HepG2 (cell line): Measurements from ENCODE around the gene UBL3. TPM values are rescaled to one million over a fixed set of nuclear protein-coding genes. Genes with fewer than 3 reads are reported as not detected.

Experiments used
- DMAP1 ChIP-seq: IDR thresholded peaks from 2 replicates; pipeline ENCODE4 v1.6.1; 2016
- GABPB1 ChIP-seq: IDR thresholded peaks from 2 replicates; pipeline ENCODE4 v1.6.1; 2016; ENCODE audit warnings: mild to moderate bottlenecking, missing genetic modification reagents, moderate library complexity, missing compliant biosample characterization
- HIVEP1 ChIP-seq: sonication (generic); formaldehyde crosslinking; IDR thresholded peaks from 2 replicates; pipeline ENCODE4 v1.4.0; 2020; ENCODE audit warnings: mild to moderate bottlenecking, missing genetic modification reagents
- IRF1 ChIP-seq: sonication (generic); formaldehyde crosslinking; IDR thresholded peaks from 2 replicates; pipeline ENCODE4 v1.4.0; 2020; ENCODE audit warnings: low read depth, mild to moderate bottlenecking, missing genetic modification reagents
- IRX3 ChIP-seq: sonication (generic); formaldehyde crosslinking; IDR thresholded peaks from 2 replicates; pipeline ENCODE4 v1.8.1; 2023; ENCODE audit warnings: mild to moderate bottlenecking, low read depth, missing genetic modification reagents, borderline replicate concordance
- KMT2A ChIP-seq: sonication (generic); formaldehyde crosslinking; IDR thresholded peaks from 2 replicates; pipeline ENCODE4 v1.4.0; 2020; ENCODE audit warnings: missing genetic modification reagents
- MYPOP ChIP-seq: sonication (generic); formaldehyde crosslinking; IDR thresholded peaks from 2 replicates; pipeline ENCODE4 v1.8.1; 2023; ENCODE audit warnings: mild to moderate bottlenecking, moderate library complexity, missing genetic modification reagents
- POLR2AphosphoS2 ChIP-seq: IDR thresholded peaks from 2 replicates; pipeline ENCODE4 v1.6.1; 2011; ENCODE audit warnings: low read depth, low read length, improper control_type of control experiment
- RAD21 ChIP-seq: fragments of 450-650 bp; formaldehyde crosslinking; IDR thresholded peaks from 2 replicates; pipeline ENCODE4 v1.5.0; 2020; ENCODE audit warnings: mild to moderate bottlenecking
- TMF1 ChIP-seq: sonication (generic); formaldehyde crosslinking; IDR thresholded peaks from 2 replicates; pipeline ENCODE4 v1.8.1; 2022; ENCODE audit warnings: low read depth, missing genetic modification reagents
- ZBTB3 ChIP-seq: sonication (generic); formaldehyde crosslinking; IDR thresholded peaks from 2 replicates; pipeline ENCODE4 v1.4.0; 2020; ENCODE audit warnings: low read depth, mild to moderate bottlenecking, moderate library complexity, missing genetic modification reagents, borderline replicate concordance
- ZBTB42 ChIP-seq: sonication (generic); formaldehyde crosslinking; IDR thresholded peaks from 2 replicates; pipeline ENCODE4 v1.5.0; 2020; ENCODE audit warnings: mild to moderate bottlenecking, missing genetic modification reagents
- ZFP41 ChIP-seq: sonication (generic); formaldehyde crosslinking; IDR thresholded peaks from 2 replicates; pipeline ENCODE4 v1.4.0; 2020; ENCODE audit warnings: mild to moderate bottlenecking, missing genetic modification reagents, borderline replicate concordance
- ZNF143 ChIP-seq: sonication (generic); formaldehyde crosslinking; IDR thresholded peaks from 2 replicates; pipeline ENCODE4 v1.4.0; 2020; ENCODE audit warnings: missing genetic modification reagents
- ZNF224 ChIP-seq: sonication (generic); formaldehyde crosslinking; IDR thresholded peaks from 2 replicates; pipeline ENCODE4 v1.5.0; 2020; ENCODE audit warnings: mild to moderate bottlenecking, missing genetic modification reagents
- ZNF235 ChIP-seq: sonication (generic); formaldehyde crosslinking; IDR thresholded peaks from 2 replicates; pipeline ENCODE4 v1.8.1; 2023; ENCODE audit warnings: mild to moderate bottlenecking, missing genetic modification reagents, borderline replicate concordance
- ZNF33B ChIP-seq: sonication (generic); formaldehyde crosslinking; IDR thresholded peaks from 2 replicates; pipeline ENCODE4 v1.5.1; 2020; ENCODE audit warnings: mild to moderate bottlenecking, missing genetic modification reagents
- ZNF549 ChIP-seq: sonication (generic); formaldehyde crosslinking; IDR thresholded peaks from 2 replicates; pipeline ENCODE4 v1.5.0; 2020; ENCODE audit warnings: missing genetic modification reagents
- polyA plus RNA-seq, 8 experiments: library from polyadenylated mRNA; depleted of rRNA in 3 of 8; stranded (reverse) in 7 of 8; unstranded in 1 of 8; fragments of >200 nt; fragmentation: Illumina TruSeq in 4 of 8; extraction: Trizol in 4 of 8; gene quantifications; 2 replicates each; pipeline versions ENCODE4 v1.2.1 to v1.2.3, GENCODE V29; 2011 to 2016; ENCODE audit warnings: low read depth in 4 of 8, missing spikeins in 1 of 8, mixed read lengths in 1 of 8; ENCODE audit not compliant: insufficient read depth in 1 of 8
- total RNA-seq, 5 experiments: library from RNA; depleted of rRNA; stranded (reverse); fragments of >200 nt; fragmentation: Illumina TruSeq; extraction: Trizol; gene quantifications; 2 replicates each; pipeline ENCODE4 v1.2.3, GENCODE V29; 2016; ENCODE audit warnings: low read depth in 1 of 5
- TF ChIP-seq, protein P1 (sequence below): sonication (generic); formaldehyde crosslinking; IDR thresholded peaks from 2 replicates; pipeline ENCODE4 v1.5.0; 2020; ENCODE audit warnings: mild to moderate bottlenecking, low read depth, missing genetic modification reagents, borderline replicate concordance
- TF ChIP-seq, protein P2 (sequence below): sonication (generic); formaldehyde crosslinking; conservative IDR thresholded peaks from 2 replicates; pipeline ENCODE4 v1.4.0; 2020; ENCODE audit warnings: missing genetic modification reagents
- TF ChIP-seq, protein P3 (sequence below): sonication (generic); formaldehyde crosslinking; IDR thresholded peaks from 2 replicates; pipeline ENCODE4 v1.9.0; 2021; ENCODE audit warnings: mild to moderate bottlenecking, missing genetic modification reagents

The UBL3 gene
- total and polyA plus RNA-seq, 2 of the 13 experiments (the other 11 are each of a cell fraction or from before 2014, with no cell fraction given), result 7.4 to 9.6 TPM

GRCh38 chr13:29849731-29850212 lies 645 bp downstream of the UBL3 start (continued):
- TF ChIP-seq POLR2AphosphoS2, result no peak
- TF ChIP-seq GABPB1, result no peak
- no peak for TF ChIP-seq ZNF143 (CRISPR knock-in tag)
- peak; percentile 1; the same call in 1 of the 2 replicates for TF ChIP-seq HIVEP1 (CRISPR knock-in tag)
- TF ChIP-seq IRX3 (CRISPR knock-in tag), result no peak
- no peak for TF ChIP-seq ZNF549 (CRISPR knock-in tag)
- no peak for TF ChIP-seq ZFP41
- TF ChIP-seq, protein P1, sequence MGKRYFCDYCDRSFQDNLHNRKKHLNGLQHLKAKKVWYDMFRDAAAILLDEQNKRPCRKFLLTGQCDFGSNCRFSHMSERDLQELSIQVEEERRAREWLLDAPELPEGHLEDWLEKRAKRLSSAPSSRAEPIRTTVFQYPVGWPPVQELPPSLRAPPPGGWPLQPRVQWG, result no peak
- peak; percentile 16; the same call in 1 of the 2 replicates for TF ChIP-seq KMT2A (CRISPR knock-in tag)
- TF ChIP-seq, protein P2, sequence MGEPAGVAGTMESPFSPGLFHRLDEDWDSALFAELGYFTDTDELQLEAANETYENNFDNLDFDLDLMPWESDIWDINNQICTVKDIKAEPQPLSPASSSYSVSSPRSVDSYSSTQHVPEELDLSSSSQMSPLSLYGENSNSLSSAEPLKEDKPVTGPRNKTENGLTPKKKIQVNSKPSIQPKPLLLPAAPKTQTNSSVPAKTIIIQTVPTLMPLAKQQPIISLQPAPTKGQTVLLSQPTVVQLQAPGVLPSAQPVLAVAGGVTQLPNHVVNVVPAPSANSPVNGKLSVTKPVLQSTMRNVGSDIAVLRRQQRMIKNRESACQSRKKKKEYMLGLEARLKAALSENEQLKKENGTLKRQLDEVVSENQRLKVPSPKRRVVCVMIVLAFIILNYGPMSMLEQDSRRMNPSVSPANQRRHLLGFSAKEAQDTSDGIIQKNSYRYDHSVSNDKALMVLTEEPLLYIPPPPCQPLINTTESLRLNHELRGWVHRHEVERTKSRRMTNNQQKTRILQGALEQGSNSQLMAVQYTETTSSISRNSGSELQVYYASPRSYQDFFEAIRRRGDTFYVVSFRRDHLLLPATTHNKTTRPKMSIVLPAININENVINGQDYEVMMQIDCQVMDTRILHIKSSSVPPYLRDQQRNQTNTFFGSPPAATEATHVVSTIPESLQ (CRISPR knock-in tag), result no peak
- TF ChIP-seq TMF1 (CRISPR knock-in tag), result no peak
- no peak for TF ChIP-seq ZNF235 (CRISPR knock-in tag)
- no peak for TF ChIP-seq ZNF224
- no peak for TF ChIP-seq ZBTB3 (CRISPR knock-in tag)
- no peak for TF ChIP-seq RAD21 (CRISPR knock-in tag)
- no peak for TF ChIP-seq IRF1 (CRISPR knock-in tag)
- no peak for TF ChIP-seq MYPOP (CRISPR knock-in tag)
- TF ChIP-seq ZNF33B (CRISPR knock-in tag), result no peak
- TF ChIP-seq DMAP1 (CRISPR knock-in tag), result peak; percentile 4; the same call in 1 of the 2 replicates
- TF ChIP-seq ZBTB42 (CRISPR knock-in tag), result no peak
- TF ChIP-seq, protein P3, sequence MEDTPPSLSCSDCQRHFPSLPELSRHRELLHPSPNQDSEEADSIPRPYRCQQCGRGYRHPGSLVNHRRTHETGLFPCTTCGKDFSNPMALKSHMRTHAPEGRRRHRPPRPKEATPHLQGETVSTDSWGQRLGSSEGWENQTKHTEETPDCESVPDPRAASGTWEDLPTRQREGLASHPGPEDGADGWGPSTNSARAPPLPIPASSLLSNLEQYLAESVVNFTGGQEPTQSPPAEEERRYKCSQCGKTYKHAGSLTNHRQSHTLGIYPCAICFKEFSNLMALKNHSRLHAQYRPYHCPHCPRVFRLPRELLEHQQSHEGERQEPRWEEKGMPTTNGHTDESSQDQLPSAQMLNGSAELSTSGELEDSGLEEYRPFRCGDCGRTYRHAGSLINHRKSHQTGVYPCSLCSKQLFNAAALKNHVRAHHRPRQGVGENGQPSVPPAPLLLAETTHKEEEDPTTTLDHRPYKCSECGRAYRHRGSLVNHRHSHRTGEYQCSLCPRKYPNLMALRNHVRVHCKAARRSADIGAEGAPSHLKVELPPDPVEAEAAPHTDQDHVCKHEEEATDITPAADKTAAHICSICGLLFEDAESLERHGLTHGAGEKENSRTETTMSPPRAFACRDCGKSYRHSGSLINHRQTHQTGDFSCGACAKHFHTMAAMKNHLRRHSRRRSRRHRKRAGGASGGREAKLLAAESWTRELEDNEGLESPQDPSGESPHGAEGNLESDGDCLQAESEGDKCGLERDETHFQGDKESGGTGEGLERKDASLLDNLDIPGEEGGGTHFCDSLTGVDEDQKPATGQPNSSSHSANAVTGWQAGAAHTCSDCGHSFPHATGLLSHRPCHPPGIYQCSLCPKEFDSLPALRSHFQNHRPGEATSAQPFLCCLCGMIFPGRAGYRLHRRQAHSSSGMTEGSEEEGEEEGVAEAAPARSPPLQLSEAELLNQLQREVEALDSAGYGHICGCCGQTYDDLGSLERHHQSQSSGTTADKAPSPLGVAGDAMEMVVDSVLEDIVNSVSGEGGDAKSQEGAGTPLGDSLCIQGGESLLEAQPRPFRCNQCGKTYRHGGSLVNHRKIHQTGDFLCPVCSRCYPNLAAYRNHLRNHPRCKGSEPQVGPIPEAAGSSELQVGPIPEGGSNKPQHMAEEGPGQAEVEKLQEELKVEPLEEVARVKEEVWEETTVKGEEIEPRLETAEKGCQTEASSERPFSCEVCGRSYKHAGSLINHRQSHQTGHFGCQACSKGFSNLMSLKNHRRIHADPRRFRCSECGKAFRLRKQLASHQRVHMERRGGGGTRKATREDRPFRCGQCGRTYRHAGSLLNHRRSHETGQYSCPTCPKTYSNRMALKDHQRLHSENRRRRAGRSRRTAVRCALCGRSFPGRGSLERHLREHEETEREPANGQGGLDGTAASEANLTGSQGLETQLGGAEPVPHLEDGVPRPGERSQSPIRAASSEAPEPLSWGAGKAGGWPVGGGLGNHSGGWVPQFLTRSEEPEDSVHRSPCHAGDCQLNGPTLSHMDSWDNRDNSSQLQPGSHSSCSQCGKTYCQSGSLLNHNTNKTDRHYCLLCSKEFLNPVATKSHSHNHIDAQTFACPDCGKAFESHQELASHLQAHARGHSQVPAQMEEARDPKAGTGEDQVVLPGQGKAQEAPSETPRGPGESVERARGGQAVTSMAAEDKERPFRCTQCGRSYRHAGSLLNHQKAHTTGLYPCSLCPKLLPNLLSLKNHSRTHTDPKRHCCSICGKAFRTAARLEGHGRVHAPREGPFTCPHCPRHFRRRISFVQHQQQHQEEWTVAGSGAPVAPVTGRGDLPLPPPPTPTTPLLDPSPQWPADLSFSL (CRISPR knock-in tag), result no peak
